AG08396 (cell line): ENCODE results near the gene BNC2.

ENCODE experiments used
- DNase-seq: peaks from one replicate; pipeline ENCODE4 v3.0.0; 2012; ENCODE audit warnings: low spot score, mixed read lengths

The BNC2 gene

DNA sequence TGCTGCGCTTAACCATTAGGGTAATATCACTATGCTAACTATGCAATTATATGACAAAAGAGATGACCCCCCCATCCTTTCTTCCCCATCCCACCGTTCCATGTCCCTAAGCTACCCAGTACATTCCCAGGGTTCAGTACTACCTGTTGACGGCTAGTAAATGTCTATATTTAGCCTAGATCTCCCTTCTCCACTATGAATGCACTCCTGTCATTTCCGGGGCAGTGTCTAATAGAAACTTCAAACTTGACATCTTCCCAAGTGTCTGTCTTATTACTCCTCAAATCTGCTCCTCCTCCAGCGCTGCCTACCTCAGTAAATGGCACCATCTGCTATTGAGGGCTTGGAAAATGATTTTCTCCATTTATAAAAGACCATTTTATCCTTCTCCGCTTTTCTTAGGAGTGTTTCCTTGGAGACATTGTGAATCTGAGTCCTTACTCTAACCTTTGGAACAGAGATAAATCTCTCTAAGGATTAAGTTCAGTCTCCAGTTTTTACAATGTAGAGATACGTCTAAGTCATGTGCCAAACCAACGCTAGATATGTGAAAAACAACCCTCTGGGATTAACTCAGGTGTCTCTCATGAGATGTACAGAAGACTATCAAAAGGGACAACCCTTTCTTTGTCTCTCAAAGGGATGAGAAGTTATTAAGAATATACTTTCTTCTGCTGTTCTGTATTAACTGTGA lies 114.9 kb downstream of the BNC2 start:
- DNase-seq, result no peak

DNA sequence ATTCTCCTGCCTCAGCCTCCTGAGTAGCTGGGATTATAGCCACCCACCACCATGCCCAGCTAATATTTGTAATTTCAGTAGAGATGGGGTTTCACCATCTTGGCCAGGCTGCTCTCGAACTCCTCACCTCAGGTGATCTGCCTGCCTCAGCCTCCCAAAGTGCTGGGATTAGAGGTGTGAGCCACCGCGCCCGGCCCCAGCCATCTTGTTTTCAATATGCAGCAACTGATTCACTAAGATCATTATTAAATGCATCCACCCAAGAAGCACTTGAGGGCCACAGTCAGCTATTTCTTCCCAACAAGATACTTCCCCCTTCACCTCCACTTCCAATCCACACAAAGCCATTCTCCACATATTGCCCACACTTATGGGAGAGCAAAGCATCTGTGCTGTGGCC lies 115.8 kb downstream of the BNC2 start:
- no peak for DNase-seq

DNA sequence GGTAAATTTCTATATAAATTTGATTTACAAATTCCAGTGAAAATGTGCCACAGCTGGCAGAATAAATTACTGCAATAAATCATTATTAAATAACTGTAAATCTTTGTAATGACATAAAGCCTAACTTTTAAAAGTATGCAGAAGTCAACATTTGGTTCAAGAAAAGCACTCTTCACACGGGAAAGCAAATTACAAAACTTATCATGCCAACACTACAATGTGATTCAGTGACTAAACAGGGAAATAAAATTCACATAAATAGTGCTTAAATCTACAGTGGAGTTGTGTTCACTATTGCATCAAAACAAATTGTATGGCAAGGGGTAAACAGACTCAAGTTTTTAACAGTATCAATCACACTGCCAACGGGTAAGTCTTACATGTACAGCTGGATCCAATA lies 117.2 kb downstream of the BNC2 start:
- DNase-seq, result no peak

DNA sequence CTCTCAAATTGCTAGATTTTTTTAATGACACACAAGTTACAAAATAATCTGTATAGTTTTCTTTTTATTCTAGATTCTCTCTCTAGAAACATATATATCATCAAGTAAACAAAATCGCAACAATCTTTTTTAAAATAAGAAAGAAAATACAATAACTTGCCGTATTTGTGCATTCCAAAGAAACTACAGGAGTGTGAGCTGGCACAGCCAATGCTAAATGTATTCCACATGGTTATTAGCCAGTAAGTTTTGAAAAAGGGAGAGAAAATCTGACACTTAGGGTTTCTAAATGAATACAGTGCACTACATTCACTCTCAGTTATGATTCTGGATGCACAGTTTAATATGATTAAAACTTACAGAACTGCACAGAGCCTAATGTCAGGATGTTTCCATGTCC lies 117.9 kb downstream of the BNC2 start:
- no peak for DNase-seq

DNA sequence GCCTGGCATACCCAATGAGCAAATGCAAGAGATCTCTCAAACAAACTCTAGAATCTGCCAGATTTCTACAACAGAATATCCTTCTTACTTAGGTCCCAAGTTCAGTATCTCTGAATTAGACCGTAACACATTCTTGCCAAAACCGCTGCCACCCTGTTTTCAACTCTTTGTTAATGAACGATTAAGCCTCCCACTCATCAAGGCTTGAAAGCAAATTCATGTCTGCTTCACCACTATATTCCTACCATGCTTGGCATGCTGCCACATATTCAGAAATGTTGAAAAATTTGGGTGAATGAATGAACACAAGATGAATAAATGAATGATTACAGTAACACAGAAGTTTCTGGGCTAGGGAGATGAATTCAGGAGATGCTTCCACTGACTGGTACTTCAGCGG lies 119.9 kb downstream of the BNC2 start:
- DNase-seq, result no peak

DNA sequence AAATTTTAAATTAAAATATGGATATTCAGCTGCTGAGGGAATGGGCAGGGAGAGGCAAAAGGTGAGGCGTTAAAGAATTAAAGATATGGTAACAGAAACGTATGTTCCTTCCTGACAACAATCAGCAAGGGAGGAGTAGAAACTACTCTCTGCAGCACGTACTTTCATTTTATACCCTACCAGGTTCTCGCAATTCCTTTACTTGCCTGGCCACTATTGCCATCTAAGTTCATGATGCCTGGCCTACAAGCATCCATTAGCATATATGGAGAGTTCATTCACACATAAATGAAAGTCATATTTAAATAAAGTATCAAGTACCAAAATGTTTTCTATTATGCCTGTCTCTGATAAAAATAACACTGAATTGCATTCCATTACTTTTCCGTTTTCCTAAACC lies 125.1 kb downstream of the BNC2 start:
- DNase-seq, result no peak

DNA sequence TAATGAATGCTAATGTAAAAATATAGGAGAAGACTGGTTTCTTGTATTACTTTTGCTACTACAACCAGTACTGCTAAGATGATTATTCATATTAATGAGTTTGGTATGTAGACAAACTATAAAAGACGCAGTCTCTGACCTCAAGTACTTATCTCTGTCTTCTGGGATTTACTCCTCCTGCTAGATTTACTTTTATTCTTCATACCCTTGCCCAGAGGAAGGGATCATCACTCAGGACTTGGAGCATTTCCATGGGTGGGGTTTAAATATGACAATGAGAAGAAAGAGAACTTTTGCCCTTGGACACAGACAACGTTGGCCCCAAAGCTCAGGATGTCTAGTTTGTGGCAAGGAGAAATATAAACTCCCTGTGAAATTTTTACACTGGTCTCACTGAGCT lies 126.1 kb downstream of the BNC2 start:
- DNase-seq, result no peak

DNA sequence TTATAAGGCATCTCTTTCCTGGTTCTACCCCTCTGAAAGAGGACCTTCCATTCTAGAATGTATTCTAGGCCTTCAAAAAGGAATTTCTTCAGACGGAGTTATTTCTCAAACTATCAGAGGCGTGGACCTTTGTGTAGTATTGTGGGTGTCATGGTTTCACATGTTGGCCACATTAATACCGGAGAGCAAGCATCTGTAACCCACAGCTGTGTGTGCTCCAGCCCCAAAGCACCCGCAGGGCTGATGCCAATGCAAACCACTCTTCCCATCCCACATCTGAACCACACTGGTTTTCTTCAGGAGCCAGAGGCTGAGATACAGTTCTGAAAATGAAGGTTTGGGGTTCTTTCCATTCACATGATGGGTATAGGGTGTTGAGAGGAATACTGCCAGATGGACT lies 127.1 kb downstream of the BNC2 start:
- no peak for DNase-seq

DNA sequence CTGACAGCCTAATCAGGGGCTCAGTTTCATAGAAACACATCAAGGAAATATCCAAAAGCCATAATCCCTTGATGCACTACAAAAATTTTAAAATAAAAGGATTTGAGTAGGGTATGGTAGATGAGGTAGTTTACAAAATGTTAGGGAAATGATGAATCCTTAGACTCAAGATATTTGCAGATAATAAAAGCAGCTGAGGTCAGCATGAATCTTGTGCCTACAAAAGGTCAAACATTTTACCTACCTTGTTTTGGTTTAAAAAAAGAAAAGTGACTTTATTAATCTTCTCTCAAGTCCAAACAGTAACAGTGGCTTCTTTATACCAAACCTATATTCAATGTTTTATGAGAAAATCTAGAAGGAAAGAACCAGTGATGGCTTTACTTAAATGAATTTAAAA lies 135.5 kb downstream of the BNC2 start:
- DNase-seq, result no peak

DNA sequence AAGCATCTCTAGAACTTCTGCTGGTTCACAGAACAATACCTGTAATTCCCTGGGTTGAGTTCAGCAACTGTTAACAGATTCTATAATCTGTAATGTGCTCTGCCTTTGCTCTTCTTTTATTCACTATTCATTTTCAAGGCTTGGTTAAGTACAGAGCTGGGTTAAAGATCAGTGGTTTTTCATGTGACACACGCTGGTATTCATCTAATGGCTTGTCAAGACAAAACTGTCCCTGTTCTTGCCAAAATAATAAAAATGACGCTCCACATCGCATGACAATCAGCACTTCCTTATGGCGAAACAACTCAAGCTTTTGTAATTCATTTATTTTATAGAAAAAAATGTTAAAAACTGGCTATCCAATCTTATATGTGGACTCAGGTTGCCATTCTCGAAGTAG lies 137.9 kb downstream of the BNC2 start:
- no peak for DNase-seq

DNA sequence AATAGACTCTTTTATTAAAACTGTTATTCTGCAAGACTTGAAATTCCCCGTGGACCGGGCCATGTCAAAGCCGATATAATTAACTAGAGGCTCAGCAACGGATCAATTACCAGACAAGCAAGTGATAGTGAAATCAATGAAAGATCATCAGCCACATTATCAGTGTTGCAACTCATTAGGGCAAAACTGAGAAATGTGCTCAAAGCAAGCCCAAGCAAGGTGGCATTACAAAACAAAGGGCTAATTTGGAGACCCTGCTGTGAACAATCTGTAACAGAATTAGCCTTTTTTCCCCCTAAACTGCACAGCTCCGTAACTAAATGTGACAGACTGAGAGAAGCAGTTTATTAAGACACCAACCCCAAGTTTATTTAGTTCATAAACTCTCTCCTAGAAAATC lies 140.3 kb downstream of the BNC2 start:
- DNase-seq, result no peak

DNA sequence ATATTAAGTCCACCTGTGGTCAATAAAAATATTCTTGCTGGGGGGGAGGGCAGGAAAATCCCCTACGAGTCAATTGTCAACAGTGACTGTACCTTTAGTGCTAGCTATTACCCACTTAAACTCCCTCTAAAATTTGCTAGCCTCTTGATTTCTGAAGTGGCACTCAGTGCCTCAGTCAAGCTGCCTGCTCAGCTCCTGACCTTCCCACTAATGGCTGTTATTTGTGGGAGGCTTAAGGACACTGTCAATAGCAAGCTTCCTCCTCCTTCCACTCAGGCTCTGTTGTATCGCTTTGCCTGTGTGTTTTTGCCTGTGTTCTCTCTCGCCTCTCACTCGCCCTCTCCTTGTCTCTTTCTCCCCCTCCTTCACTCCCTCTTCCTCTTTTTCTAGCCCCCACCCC lies 140.8 kb downstream of the BNC2 start:
- no peak for DNase-seq

DNA sequence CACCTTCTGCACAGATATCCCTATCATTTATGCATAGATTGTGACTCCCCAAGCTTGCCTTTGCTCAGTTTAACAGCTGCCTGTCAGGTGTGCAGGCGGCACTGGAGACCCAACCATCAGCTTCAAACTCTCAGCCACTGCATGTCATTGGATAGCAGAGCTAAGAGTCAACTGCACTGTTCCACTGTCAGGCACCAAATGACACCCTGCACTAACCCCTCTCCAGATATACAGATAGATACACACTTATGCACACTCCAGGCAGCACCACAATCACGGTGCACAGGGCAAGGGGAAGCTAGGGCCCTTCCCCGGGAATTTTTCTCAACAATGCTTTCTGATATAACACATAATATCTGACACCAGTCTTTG lies 142.3 kb downstream of the BNC2 start:
- peak; percentile 7 for DNase-seq

DNA sequence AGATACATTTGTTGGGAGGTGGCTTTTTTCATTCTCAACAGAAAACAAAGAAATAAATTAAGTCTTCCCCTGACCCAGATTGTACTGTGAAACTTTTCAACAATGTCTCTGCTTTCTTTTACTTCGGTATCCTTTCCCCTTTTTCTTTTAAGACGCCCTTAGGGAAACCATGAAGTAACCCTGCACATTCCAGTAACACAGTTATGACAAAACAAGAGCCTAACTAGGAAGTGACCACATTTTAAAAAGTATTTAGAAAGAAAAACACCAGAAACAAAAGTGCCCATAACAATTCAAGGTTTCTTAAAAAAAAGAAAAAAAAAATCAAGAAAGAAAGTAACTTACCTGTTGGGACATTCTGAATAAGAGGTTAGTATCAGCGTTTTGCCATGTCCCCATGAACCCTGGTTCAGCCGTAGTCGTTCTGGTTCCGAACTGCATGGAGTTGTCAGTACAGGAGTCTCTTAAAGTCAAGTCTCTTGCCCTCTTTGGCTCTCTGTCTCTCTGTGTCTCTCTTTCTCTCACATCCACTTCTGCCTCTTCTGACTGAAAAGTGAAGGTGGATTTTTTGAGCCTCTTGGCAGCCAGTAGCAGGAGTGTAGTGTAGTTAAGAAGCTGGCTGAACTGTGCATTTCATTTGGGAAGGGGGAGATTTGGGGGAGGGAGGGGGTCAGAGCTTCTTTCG lies 142.9 kb downstream of the BNC2 start:
- peak; percentile 8 for DNase-seq

DNA sequence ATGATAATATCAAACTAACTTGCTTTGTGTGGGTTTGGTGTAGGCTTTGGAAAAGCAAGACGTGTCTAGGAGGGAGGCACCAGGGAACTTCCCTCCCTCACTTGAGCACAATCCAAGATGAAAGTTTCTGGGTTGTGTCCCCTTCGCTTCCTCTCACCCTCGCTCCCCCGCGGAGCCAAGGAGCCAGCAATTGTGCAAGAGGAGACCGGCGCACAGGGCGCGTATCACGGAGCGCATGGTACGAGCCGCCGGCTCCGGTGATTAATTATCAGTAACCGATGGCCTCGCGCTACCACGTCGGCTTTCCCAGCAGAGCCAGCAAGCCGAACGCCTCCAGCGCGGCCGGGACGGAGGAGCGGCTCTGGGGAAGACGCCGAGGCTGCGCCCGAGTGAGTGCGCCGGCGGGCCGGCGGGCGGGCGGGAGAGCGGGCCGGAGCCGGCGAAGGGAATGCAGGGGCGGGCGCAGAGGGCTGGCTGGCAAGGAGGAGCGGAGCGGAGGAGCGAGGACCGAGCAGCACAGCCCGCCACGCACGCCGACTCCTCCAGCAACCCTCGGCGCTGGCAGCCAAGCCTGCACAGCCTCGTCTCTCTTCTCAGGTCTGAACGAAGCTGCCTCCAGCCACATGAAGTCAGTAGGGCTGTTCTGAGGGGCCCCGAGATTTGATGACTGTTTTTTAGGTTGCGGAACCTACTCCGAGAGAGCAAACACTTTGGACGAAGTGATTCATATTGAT lies 143.6 kb downstream of the BNC2 start:
- DNase-seq, result peak; percentile 71

DNA sequence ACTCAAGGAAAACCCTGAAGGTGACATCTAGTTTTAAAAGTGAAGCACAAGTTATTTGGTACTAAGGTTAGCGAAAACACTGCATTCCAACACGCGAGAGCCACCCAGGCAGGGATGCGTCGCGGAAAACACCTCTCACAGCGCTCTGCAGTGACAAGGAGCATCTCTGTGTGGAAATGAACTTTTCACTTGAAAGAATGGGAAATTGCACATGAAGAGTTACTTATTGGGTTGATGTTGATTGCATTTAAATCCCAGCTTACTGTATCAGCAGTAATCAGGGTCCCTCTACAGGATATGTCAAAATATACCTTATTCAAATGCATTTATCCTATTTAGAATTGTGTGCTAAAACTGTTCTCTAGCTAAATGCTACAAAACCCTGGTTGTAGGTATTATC lies 144.4 kb downstream of the BNC2 start:
- peak; percentile 5 for DNase-seq

DNA sequence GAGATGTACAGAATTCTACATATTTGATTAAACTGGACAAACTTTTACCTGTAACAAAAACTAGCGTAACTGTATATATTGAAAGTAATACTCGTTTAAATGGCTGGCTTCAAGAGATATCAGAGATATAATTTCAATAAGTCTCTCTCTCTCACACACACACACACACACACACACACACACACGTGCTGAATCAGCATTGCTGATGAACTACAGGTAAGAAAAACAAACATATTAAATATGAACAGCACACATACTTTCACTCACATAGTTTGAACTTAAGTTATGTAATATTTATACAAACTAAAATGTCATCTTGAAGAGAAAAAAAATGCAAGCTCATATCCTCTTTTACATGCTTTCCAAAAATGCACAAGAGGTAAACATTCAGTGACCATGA lies 145.4 kb downstream of the BNC2 start:
- DNase-seq, result no peak

DNA sequence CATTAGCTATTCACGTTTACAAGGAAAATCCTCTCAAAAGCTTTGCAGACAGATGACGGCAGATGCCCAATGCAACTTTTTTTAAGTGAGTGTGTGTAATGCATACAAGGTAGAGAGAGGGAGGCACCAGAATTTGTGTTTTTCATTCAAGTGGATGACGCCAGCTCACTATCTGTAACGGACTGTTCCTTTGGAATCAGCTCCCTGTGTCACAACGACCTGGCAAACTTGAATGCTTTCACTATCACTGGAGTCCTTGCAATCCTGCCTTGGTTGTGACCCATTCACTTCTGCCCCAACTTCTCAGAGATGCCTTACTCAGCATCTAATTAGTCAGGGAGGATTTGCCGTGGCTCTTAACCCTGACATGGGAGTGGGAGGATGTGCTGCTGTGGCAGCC lies 148.5 kb downstream of the BNC2 start:
- peak; percentile 38 for DNase-seq

DNA sequence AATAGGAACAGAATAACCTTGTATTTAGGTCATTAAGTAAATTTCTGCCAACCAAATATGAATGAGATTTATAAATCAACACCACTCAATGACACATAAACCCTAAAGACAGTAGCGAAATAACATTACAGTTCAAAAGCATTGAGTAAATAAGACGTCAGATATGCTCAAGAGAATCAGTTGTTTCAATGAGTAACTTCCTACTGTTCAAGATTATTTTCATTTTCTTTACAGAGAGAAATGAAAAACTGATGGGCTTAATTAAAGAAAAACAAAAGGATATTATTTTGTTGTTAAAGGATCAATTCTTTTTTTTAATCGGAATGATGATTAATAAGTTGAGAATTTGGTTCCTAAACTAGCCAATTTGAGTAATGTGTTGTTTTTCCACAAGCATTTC lies 150.1 kb downstream of the BNC2 start:
- no peak for DNase-seq

DNA sequence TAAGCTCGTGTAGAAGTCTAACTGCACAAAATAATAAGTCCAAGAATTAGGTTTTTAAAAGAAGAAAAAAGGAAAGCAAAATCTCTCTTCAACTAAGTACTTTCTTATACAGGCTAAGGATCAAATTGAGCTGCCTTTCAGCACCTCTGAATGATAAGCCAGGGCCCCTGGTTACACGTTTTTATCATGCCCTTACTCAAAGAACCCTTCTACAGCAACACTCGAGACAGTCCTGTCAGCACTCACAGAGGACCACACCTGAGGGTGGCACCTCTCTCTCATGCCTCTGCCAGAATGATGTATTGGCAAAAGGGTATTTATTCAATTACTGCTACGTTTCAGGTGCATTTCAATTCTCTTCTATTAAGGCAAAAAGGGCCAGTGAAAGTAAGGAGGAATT lies 150.5 kb downstream of the BNC2 start:
- no peak for DNase-seq

DNA sequence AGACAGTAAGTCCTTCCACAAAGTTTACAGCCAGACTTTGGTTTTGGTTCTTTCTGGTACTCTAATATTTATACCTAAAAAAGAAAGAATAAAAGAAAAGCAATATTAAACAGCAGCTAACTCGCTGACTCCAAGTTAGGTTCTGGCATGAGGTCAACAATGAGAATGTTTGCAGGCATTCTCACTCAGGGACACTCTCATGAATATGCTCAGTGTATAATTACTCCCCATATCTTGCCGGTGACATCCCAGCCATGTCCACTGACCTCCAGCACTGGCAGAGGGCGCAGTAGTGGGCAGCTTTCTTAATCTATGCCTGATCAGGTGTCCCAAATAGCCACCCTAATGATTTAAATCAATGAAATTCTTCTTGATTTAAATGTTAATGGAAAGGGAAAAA lies 151.5 kb downstream of the BNC2 start:
- peak; percentile 18 for DNase-seq

DNA sequence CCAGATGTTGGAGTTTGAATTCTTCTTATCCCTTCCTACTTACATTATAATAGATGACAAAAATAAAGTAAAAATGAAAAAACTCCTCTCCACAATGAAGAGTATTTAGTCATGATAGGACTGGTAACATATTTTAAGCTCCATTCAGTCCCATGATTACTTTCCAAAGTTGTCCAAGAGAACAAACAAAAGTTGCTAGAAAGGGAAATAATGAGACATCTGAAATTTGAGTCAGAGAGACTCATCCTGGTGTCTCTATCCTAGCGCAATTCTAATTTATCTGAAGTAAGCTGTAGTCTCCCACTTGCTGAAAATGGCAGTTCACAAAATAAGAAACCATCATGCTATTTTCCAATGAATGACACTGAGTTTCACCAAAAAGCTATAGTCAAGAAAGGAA lies 152.2 kb downstream of the BNC2 start:
- no peak for DNase-seq

DNA sequence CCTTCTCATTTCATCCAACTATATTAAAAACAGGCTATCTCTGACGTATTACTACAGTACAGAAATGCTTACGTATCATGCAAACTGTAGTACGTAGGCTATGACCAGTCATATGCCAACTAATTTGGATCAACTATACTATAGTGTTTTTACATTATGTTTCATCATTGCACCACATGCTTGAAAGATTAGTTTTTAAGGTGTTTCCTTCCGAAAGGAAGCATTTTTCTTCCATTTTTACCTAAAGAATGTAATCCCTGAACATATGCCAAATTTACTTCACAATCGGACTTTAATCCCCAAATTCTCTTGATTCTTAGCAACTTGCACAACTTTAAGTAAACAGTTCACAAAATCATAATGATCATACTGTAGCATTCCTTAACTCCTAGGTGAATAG lies 153.9 kb downstream of the BNC2 start:
- DNase-seq, result no peak

DNA sequence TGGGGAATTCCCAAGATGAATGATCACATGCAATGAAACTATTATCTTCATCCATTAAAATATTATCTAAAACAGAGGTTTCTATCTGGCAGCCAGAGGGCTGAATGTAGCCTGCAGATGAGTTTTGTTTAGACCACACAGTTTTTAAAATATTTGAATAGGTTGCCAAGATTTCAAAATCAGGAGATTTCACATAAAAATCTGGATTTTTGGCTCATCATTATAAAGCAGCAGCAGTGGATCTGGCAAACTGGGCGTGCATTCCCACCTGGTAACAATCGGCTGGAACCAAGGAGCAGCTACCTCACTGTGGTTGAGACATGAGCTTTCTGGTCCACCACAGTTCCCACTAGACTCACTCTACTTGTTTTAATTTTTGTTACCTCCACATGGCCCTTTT lies 155.1 kb downstream of the BNC2 start:
- no peak for DNase-seq
